Muscle of arm (tissue), 12 donors: Measurements from ENCODE around the gene H2BK1. TPM values are rescaled to one million over a fixed set of nuclear protein-coding genes. Genes with fewer than 3 reads are reported as not detected.

Experiments used
- DNase-seq: peaks from one replicate; pipeline ENCODE4 v3.0.0-alpha.2; 2013
- polyA plus RNA-seq, 12 donors: library from polyadenylated mRNA; unstranded; fragments of 120-200 nt; gene quantifications; one replicate each; pipeline ENCODE4 v1.2.1, GENCODE V29; 2013; ENCODE audit not compliant: insufficient read length in 12 of 12

H2BK1 gene
- polyA plus RNA-seq, 12 donors = not detected

DNA sequence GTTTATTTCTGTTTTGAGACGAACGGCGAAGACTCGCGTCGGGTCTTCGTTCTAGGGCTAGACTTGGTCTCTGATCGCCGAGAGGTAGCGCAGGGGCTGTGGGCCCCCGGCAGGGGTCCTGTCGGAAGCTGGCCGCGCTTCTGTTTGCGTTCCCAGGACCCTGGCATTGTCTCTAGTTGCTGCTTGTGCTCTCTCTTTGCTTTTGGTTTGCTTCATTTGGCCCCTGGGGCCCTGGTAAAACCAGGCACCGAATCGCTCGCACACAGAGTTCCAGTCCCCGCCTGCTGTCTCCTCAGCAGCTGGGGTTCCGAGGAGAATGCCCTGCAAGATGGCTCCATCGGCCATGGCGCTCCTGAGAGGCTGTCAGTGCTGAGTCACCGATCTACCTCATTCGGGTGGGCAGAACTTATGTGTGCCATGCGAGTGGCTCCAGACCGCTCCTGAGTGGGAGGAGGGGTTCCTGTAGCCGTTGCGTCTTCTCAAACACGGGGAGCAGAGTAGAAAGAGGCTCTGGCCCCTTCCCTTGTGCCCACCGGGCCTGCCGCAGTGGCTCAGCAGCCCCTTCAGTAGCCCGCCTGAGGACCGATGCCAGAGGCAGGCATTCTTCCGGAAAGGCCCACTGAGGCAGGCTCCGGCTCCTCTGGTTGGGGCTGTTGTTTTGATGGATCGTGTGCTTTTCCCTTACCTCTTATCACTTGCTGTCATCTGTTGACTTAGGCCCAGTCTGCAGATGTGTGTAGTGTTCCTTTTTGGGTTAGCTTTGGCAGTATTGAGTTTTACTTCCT lies 22.8 kb upstream of the H2BK1 start:
- no peak for DNase-seq

DNA sequence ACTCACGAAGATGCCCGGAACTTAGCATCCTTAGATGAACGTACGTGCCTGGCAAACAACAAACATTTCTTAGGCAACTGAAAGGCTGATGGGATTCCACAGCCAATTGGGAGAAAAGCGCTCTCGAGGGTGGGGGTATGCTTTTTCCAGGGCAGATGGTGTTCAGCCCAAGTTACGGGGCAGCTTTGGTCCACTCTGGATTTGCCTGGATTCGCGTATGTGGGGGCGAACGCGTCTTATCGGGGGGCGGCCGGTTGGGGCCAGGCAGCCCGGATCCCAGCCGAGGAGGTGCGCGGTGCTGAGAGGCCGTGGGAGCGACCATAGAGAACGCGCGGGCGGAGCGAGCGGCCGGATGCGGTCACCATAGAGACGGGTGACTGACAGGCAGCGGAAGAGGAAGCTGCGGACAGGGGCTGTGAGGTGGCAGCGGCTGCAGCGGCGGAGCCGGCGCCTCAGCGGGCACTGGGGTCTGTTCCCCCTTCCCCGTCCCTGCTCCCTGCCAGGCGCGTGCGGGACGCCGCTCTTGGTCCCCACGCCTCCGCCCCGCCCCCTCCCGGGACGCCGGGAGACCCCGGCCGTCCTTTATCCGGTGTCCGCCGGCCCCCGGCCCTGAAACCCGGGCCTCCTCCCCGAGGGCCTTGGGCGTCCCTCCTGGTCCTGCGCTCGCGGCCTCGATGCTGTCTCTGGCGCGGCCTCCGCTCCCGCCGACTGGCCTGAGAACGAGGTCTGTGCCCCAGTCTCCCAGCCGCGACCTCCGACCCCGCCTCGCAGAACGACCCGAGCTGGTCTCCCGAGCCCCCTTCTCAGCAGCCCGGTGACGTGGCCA lies 22.0 kb upstream of the H2BK1 start, which contains the start of gene CHPF2:
TSS of gene CHPF2 (plus strand) at position 393 of the 826 bp plus-strand sequence. CDS start 1,529 bp downstream, outside the sequence.
- DNase-seq = peak; percentile 89

DNA sequence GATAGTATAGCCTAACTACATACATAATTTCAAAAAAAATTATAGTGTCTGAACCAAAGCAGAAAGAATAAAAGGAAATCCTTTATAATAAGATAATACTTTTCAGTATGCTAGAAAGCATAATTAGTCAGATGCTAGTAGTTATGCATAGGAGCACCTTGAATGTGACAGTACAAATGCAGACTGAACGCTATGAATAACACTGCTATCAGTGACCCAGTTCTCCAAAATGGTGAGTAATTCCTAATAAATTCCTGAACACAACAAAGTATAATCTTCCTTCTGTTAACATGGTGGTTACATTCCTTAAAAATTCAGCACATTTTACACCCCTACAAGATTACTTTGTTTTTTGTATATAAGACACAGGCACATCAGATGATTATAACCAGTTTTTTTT lies 20.8 kb upstream of the H2BK1 start:
- DNase-seq = no peak

DNA sequence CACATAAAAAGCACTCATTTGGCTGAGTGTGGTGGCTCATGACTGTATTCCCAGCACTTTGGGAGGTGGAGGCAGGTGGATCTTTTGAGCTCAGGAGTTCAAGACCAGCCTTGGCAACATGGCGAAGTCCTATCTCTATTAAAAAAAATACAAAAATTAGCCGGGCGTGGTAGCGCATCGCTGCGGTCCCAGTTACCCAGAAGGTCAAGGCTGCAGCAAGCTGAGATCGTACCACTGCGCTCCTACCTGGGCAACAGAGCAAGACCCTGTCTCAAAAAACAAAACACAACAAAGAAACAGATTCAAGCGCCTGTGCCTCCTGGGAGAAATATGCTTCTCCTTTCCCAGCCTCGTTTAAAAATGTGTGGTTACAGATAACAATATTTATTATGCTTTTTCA lies 19.0 kb upstream of the H2BK1 start:
- no peak for DNase-seq

DNA sequence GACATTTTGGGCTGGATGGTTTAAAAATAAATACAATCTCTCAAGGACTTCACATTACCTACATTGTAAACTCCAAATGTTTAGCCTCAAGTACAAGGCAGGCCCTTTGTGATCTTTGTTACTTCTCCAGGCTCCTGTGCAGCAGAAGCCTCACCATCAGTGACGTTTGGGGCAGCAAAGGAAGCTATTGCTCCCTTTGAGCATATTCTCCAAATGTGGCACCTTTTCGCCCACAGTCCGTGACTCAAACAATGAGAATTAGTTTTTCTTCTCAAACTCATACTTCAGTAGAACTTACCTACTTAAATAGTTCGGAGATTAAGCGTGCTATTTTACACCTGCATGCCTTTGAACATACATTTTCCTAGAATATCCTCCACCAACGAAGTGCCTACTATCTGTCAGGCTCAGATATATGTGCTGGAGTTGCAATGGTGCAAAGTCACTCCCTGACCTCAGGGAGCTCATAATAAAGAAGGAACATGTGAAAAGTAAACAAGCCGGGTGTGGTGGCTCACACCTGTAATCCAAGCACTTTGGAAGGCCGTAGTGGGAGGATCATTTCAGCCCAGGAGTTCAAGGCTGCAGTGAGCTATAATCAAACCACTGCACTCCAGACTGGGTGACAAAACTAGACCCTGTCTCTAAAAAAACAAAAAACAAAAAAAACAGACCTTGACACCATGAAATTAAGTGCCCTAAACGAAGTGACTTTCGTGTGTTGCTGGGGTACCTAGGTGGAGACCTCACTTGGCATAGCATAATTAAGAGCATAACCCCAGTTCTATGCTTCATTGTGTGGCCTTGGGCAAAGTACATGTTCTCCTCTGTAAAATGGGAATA lies 18.0 kb upstream of the H2BK1 start:
- no peak for DNase-seq

DNA sequence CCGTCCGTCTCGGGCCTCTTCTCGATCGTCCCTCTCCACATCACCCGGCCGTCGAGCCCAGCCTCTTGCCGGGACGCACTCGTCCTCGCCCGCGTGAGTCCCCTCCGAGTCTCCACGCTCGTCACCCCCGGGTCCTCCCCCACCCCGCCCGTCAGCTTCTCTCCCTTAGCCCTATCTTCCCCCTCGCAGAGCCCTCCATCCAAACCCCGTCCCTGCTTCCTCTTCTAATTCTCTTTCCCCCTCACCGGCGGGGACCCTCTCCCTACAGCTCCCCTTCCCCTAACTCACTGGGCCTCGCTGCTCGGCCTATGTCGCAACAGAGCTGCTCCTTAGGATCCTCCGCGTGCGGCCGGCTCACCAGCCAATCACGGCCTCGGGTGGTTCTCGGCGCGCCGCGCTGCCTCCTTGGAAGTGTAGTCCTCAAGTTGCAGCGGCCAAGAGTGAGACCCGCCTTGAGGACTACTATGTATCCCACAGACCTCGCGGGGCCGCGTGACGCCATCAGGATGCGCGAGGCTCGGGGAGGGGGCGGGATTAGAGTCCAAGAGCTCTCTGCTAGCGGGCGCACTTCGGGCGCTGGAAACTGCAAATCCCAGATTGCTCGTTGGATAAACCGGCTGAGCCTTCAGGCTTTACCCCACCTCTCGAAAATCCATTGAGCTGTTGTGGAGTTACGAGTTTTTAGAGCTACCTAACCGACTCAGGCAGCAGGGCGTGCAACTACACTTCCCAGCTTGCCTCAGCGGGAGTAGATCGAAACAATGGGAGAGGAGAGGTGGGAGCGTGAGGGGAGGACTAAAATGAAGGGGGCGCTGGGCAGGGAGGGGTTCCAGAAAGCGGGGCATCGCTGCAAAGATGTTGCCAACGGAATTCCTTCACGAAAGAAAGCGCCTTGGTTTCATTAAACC lies 16.8 kb upstream of the H2BK1 start, which contains the start of gene ABCF2:
TSS of gene ABCF2 (minus strand) at position 331 of the 908 bp plus-strand sequence. CDS start 747 bp downstream, outside the sequence.
- DNase-seq = peak; percentile 99

DNA sequence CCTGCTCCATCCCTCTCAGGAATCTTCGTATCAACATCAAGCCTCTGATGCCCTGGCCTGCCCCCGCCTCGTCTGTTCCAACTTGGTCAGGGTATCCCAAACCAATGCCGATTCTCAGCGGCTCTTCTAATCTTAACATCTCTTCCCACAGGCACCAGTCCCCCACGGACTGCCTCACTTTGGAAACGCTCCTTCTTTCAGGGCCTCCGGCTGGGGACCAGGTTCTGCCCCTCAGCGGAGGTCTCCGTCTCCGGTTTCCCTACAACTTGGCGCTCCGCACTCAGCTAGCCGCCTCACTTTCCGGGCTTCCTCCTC lies 16.2 kb upstream of the H2BK1 start:
- no peak for DNase-seq

DNA sequence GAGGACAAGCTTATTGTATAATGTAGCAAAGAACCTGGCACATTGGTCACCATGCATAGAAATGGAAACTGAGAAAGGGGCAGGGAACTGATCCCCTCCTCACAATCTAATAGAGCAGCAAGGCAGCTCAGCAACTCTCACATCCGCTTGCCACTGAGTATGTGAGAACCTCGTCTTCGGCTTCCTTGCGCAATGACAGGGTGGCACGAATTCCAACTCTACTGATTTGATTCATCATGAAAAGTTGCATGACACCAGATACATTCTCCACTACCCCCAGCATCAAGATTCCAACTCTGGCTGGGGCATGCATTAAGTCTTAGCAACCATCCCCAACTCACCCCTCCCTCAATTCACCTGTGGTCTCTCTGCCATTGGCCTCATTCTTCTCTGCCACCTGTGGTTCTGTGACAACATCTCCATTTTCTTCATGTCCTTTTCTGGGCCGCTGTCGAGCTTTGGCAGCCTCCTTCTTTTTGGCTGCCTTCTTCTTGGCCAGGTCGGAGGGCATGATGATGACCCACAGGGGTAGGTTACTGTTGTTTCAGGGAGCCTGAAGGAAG lies 15.7 kb upstream of the H2BK1 start:
- DNase-seq = no peak

DNA sequence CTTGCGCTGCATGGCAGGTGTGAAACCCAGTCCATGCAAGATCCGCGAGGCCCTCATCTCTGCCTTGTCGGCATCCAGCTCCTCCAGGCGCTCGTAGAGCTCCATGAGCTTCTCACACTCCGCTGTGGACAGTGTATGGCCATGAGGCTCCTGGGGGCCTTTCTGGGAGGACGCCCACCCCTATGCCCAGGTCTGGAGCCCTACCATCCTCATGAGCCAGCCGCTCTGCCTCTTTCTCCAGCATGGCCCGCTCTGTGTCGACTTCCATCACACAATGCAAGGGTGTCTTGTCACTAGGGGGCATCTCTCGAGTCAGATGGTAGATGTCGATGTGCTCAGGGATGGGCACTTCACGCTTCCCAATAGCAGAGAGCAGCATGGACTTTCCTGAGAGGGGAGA lies 13.4 kb upstream of the H2BK1 start:
- no peak for DNase-seq

DNA sequence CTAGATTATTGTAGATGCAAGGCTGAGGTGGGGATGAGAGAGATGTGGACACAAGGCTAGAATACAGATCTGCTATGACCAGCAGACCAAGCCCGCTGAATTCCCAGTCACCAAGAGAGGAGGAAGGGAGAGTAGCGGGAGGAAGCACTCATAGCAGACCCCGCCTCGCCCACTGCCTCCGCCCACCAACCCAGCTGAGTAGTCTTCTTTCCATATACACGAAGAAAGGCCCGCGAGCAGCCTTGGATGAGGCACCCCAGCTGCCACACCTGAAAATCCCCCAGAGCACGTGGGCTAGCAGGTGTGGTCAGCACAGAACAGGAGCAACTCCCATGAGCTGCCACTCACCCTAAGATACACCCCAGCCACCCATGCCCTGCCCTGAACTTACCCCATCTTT lies 7.9 kb upstream of the H2BK1 start:
- no peak for DNase-seq

DNA sequence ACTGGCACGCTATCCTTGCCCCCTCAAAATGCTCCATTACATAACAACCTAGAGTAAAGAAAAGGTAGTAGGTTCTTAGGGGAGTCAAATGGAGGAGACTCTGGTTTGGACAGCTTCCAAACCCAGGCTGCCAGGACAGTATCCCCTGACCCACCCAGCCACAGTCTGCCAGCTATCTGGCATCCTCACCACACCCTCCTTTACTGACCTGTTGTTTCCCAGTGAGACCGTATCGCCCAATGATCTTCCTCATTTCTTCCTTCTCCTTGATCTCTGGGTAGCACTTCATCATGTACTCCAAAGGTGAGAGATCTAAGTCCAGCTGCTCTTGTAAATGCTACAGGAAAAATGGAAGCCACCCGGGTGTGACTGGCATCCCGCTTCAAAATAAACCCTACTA lies 5.1 kb upstream of the H2BK1 start:
- DNase-seq = no peak

DNA sequence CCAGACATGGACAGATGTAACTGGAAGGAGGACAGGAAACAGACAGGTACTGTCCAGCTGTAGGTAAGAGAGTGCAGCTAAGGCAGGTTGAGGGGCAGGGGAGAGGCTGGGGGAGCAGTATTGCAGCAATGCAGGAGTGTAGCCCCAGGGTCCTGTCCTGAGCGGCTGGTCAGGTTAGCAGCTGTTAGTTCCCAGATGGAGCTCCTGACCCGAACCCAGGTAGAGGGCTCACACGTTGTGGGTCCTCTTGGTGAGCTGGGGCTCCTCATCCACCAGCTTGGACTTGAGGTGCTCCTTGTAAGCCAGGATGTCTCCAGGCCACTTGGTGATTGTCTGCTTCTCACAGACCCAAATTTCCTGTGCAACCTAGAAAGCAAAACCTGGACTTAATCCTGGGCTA lies 3.5 kb upstream of the H2BK1 start:
- no peak for DNase-seq

DNA sequence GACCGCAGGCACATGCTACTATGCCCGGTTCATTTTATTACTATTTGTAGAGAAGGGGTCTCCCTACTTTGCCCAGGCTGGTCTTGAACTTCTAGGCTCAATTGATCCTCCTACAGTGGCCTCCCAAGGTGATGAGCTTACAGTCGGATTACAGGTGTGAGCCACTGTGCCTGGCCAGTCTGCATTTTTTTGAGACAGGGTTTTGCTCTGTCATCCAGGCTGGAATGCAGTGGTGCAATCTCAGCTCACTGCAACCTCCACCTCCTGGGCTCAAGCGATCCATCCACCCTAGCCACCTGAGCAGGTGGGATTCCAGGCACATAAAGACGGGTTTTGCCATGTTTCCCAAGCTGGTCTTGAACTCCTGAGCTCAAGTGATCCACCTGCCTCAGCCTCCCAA lies 2.3 kb upstream of the H2BK1 start:
- no peak for DNase-seq

DNA sequence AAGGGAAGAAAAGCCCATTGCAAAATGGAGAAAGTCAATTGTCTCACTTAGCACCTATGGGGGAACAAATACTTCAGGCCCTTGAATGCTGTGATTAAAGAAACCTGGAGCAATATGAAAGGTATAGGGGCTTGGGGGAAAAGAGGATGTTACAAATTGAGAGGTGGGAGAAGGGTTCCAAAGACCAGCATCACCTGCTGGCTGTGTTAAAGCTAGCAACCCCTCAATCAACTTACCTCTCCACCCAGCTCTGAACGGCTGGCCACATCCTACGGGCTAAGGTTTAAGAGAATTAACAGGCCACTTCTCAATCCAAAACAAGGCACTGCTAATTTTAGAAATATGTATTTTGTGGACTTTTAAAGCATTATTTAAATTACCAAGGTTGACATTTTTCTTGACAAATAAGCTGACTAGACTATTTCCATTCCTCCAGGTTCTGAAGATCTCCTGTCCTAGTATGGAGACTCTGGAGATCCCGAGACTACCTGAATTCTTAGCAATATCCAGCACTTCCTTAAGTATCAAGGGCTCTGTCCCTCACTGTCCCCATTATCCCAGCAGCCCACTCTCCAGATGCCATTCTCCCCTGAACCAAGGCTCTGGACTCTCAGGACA lies 976 bp upstream of the H2BK1 start:
- no peak for DNase-seq

DNA sequence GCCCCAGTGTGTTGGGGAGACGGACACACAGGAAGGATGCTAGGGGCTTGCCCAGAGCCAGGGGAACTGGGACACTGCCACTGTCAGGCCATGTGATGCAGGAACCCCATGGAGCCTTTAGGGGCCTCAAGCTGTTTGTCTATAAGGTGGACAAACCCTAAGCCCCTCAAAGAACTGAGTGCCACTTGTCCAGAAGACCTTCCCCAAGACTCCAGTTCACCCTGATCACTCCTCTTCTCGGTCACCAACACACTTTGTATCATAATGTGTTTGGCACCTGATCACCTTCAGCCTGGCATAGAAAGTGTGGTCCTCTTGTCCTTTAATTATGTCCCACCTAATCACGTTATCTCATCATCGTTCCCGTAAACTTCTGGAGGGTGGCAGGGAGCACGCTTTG lies 700 bp downstream of the H2BK1 start:
- DNase-seq = no peak

DNA sequence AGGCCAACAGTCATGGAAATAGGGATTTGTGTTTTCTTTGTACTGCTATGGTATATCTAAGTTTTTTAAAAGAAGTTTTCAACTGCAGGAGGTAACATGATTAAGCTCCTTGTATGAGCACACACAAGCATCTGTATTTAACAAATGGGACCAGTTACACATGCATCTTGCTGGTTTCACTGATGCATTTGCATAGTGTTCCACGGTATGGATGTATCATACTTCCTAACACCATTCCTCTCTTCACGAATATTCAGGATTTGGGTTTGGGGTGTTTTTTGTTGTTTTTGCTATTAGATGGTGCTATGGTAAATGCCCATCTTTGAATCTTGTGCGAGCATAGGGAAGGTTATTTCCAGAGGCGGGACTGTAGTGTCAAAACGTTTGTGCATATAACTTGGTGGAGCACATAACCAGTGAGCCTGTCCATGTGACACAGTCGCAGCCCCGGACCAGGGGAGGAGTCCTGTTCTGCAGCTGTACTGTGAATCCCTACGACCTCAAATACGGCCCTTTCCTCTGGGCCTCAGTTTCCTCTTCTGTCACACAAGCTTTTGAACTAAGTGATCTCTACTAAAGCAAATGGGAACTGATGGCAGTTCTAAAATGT lies 1.9 kb downstream of the H2BK1 start:
- no peak for DNase-seq

DNA sequence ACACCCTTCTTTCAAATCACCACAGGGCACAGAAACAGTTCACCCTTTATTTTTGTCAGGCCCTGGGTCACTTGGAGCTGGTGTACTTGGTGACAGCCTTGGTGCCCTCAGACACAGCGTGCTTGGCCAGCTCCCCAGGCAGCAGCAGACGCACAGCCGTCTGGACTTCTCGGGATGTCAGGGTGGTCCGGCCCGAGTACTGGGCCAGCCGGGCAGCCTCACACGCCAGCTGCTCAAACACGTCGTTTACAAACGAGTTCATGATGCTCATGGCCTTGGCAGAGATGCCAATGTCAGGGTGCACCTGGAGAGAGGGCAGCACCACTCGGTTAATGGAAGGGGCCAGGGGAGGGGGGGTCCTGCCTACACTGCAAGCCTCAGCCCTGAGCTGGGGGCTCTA lies 2.5 kb downstream of the H2BK1 start:
- DNase-seq = no peak

DNA sequence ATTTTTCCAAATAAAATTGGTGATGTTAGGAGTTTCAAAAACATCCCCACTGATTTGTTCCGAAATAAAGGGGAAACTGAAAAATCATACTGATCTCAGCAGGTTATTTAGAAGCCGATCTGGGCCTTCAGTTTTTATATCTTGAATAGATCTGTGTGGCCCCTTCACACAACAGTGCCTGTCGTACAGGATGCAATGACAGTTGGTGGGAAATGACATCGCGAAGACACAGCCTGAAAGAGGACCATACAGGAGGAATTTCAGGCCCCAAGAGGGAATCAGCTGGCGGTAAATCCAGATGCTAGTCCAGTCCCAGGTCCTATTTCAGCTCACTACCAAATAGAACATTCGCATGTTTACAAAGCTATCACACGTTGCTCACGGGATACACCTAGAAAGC lies 3.0 kb downstream of the H2BK1 start:
- DNase-seq = no peak

DNA sequence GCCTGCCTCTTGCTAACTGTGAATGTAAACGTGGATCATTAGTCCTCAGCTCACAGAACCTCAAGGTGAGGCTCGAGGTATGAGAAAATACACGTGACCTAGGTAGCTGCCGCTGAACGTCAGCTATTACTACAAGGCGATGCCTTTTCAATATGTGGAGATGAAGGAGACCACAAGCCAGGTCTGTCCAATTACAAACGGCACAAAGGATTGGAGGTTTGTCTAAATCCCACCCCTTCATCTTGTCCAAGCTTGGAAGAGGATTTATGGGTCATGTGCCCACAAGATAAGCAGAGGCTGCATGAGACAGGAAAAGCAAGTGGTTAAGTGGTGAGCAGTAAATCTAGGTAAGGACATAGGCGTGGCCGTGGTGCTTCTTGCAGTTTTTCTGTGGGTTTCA lies 3.4 kb downstream of the H2BK1 start:
- no peak for DNase-seq

DNA sequence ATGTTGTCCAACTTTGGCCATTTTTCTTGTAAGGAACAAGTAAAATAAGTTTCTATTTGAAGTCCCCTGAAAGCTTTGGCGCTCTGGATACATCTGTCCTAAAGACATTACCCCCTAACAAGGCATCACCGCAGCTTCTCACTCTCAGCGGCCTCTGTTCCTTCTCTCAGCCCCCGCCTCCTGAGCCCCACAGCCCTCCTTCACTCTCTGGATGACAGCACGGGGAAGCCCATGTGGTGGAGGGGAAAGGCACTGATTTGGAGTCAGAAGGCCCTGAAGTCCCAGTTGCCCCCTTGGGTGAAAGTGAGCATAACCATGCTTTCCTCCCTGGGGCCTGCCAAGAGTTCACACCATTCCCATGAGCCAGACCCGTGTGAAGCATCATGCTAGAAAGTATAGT lies 4.6 kb downstream of the H2BK1 start:
- DNase-seq = no peak
